Body of pancreas (tissue), 4 donors: ENCODE measurements around the gene KLF15. TPM values are rescaled to one million over a fixed set of nuclear protein-coding genes. Genes with fewer than 3 reads are reported as not detected.

Experiments
- ATAC-seq: fragments of 150-250 bp; one replicate; pipeline ENCODE4 v1.9.1; 2016
- DNase-seq, 4 donors: peaks; one replicate each; pipeline ENCODE4 v3.0.0-alpha.2; 2019
- H3K27ac ChIP-seq, 4 donors: fragments of 200-600 bp; sonication (generic); 1 replicate in 3 of 4; 2 replicates in 1 of 4; pipeline versions ENCODE4 v1.5.1 to v1.6.1; 2016 to 2019; ENCODE audit warnings: mild to moderate bottlenecking in 1 of 4, mixed read lengths in 1 of 4, moderate library complexity in 1 of 4
- H3K27me3 ChIP-seq, 2 donors: fragments of 200-600 bp; sonication (generic); one replicate each; pipeline ENCODE4 v1.6.0; 2016; ENCODE audit warnings: mild to moderate bottlenecking in 1 of 2
- H3K36me3 ChIP-seq, 2 donors: fragments of 200-600 bp; sonication (generic); replicated peaks in 1 of 2; 2 replicates each; pipeline ENCODE4 v1.5.1; 2016; ENCODE audit warnings: low read depth in 2 of 2; ENCODE audit not compliant: insufficient read depth in 1 of 2
- H3K4me1 ChIP-seq: fragments of 200-600 bp; sonication (generic); one replicate; pipeline ENCODE4 v1.6.0; 2016
- H3K4me3 ChIP-seq, 2 donors: fragments of 200-600 bp; sonication (generic); 1 replicate in 1 of 2; 2 replicates in 1 of 2; pipeline ENCODE4 v1.5.1; 2016 to 2019
- H3K9me3 ChIP-seq, 3 donors: fragments of 200-600 bp; sonication (generic); 1 replicate in 2 of 3; 2 replicates in 1 of 3; pipeline ENCODE4 v1.5.1; 2016
- CTCF ChIP-seq, 7 experiments: fragments of 450-650 bp in 4 of 7; fragments of 200-600 bp in 3 of 7; sonication (generic) in 3 of 7; IDR thresholded peaks; one replicate each; pipeline ENCODE4 v1.5.1; 2016 to 2019; ENCODE audit warnings: antibody characterized with exemption in 7 of 7
- POLR2A ChIP-seq, 3 donors: fragments of 450-650 bp; IDR thresholded peaks; one replicate each; pipeline ENCODE4 v1.6.1; 2016; ENCODE audit warnings: antibody characterized with exemption in 3 of 3, mild to moderate bottlenecking in 2 of 3
- WGBS, 2 donors: methylation state at CpG; one replicate each; pipeline ENCODE4 v1.1.5; 2017; 5-methylcytosine and 5-hydroxymethylcytosine counted together
- intact Hi-C: fragments of 100-400 bp; cut with DNase I; formaldehyde crosslinking; loops from one replicate; pipeline ENCODE4 v1.15.1; 2023
- total RNA-seq, 2 donors: library from RNA; depleted of rRNA; stranded (reverse); fragments of >200 nt; gene quantifications; one replicate each; pipeline ENCODE4 v1.1.0, GENCODE V29; 2016

The KLF15 gene
- total RNA-seq, 2 donors from 2014 or later, result 37.4 to 40.2 TPM

DNA sequence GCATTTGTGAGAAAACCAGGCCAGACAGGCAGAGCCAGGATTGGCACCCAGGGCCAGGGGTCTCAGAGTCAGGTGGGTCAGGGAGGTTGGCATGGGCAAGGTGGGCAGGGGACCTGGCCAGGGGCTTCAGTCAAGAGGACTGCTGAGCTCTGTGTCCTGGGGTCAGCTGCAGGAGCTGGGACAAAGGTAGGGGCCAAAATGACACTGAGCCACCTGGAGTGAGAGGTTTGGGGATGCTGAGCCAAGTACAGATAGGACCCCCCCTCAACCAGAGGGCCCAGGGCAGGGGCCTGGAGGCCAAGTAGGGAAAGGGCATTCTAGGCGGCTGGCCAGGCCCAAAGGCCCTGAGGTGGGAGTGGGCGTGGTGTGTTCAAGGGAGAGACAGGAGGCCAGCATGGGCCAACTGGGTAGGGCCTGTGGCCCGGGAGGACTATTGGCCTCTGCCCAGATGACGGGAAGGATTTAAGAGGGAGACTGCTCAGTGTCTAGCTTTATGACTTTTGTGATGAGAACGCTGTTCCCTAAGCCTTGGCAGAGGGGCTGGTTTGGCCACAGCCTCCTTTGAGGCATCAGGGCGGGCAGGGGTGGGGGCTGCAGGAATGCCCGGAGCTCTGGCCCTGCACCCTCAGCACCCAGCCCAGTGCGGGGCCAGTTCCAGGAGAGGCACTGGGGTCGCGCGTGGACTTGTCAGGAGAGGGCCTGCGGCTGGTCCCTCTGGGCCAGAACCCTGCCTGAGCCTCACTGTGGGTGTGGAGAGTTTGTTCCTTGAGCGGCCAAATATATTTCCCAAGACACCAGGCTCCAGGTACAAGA lies 40.6 kb upstream of the KLF15 start:
- no peak overlapping the region for H3K4me3 ChIP-seq
- H3K9me3 ChIP-seq, result no peaks in the 10 kb centered on the region
- DNase-seq (no peak), ATAC-seq (no peak)
- TF ChIP-seq CTCF (IDR thresholded peaks at IDR 0.05) (no peak), POLR2A (IDR thresholded peaks at IDR 0.05) (no peak)
- H3K4me1 ChIP-seq, result peaks cover 7% of the 10 kb centered on the region
- no peaks in the 10 kb centered on the region for H3K27me3 ChIP-seq
- no peaks in the 10 kb centered on the region for H3K36me3 ChIP-seq
- intact Hi-C loops, result loop anchor here (5.0 kb wide), 1 partner anchor 141 kb away; no protein-coding TSS in a partner anchor
- WGBS, 2 donors, result 83 to 89% methylated on average over 11 to 13 of the region's 13 CpGs
- no peak overlapping the region for H3K27ac ChIP-seq

GRCh38 chr3:126396536-126396935 lies 39.3 kb upstream of the KLF15 start:
- no peak for DNase-seq
- no peak overlapping the region for H3K27ac ChIP-seq
- H3K27me3 ChIP-seq, result no peaks in the 10 kb centered on the region
- ATAC-seq, result no peak
- WGBS, 2 donors, result 91 to 97% methylated on average over 4 to 5 of the region's 5 CpGs
- no peak overlapping the region for H3K4me3 ChIP-seq
- no peaks in the 10 kb centered on the region for H3K9me3 ChIP-seq
- TF ChIP-seq POLR2A (IDR thresholded peaks at IDR 0.05) (no peak), CTCF (IDR thresholded peaks at IDR 0.05) (no peak)
- H3K4me1 ChIP-seq, result peaks cover 7% of the 10 kb centered on the region
- intact Hi-C loops, result loop anchor here (5.0 kb wide), 1 partner anchor 139 kb away; no protein-coding TSS in a partner anchor
- H3K36me3 ChIP-seq, result no peaks in the 10 kb centered on the region

GRCh38 chr3:126395846-126396513 lies 38.8 kb upstream of the KLF15 start:
- Histone ChIP-seq H3K4me1 (peaks cover 7% of the 10 kb centered on the region), H3K36me3 (no peaks in the 10 kb centered on the region), H3K9me3 (no peaks in the 10 kb centered on the region), H3K27me3 (no peaks in the 10 kb centered on the region), H3K4me3 (no peak overlapping the region), H3K27ac (no peak overlapping the region)
- DNase-seq, result no peak
- intact Hi-C loops, result loop anchor here (5.0 kb wide), 1 partner anchor 139 kb away; no protein-coding TSS in a partner anchor
- ATAC-seq, result no peak
- TF ChIP-seq CTCF (IDR thresholded peaks at IDR 0.05), result no peak
- TF ChIP-seq POLR2A (IDR thresholded peaks at IDR 0.05), result no peak
- WGBS, 2 donors, result 93 to 98% methylated on average over 4 to 6 of the region's 6 CpGs

DNA sequence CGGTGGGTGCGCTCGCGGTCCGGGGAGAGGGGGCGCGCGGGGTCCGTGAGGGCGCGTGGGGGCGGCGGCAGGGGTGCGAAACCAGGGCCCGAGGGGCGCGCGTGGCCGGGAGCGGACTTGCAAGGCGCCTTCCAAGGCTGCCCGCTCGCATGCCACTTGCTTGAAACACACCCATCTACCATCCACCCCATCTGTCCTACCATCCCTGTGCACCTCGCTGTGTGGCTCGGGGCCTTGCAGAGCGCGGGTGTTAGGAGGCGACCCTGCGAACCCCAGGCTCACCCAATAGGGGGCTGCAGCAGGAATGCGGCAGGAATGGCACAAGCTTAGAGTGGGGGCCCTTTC lies 37.7 kb upstream of the KLF15 start:
- 37 to 63% methylated on average over 6 to 11 of the region's 30 CpGs for WGBS, 2 donors
- TF ChIP-seq POLR2A (IDR thresholded peaks at IDR 0.05), result no peak
- no peak for TF ChIP-seq CTCF (IDR thresholded peaks at IDR 0.05)
- Histone ChIP-seq H3K9me3 (no peaks in the 10 kb centered on the region), H3K27ac (no peak overlapping the region), H3K36me3 (no peaks in the 10 kb centered on the region), H3K27me3 (no peaks in the 10 kb centered on the region), H3K4me1 (peaks cover 7% of the 10 kb centered on the region), H3K4me3 (no peak overlapping the region)
- intact Hi-C loops, result loop anchor here (5.0 kb wide), 2 partner anchors 138 to 263 kb away; no protein-coding TSS in a partner anchor
- no peak for DNase-seq
- no peak for ATAC-seq
